ENCODE data around the gene DCLRE1C. TPM values are rescaled to one million over a fixed set of nuclear protein-coding genes. Genes with fewer than 3 reads are reported as not detected.

The DCLRE1C gene
- total and polyA plus RNA-seq, 8 donors, result 1.8 to 7.0 (median 3.4) TPM

GRCh38 chr10:14904864-14905263, 49.0 kb downstream of the DCLRE1C start:
- H3K4me1 ChIP-seq, result no peaks in the 10 kb centered on the region
- TF ChIP-seq, protein P1, sequence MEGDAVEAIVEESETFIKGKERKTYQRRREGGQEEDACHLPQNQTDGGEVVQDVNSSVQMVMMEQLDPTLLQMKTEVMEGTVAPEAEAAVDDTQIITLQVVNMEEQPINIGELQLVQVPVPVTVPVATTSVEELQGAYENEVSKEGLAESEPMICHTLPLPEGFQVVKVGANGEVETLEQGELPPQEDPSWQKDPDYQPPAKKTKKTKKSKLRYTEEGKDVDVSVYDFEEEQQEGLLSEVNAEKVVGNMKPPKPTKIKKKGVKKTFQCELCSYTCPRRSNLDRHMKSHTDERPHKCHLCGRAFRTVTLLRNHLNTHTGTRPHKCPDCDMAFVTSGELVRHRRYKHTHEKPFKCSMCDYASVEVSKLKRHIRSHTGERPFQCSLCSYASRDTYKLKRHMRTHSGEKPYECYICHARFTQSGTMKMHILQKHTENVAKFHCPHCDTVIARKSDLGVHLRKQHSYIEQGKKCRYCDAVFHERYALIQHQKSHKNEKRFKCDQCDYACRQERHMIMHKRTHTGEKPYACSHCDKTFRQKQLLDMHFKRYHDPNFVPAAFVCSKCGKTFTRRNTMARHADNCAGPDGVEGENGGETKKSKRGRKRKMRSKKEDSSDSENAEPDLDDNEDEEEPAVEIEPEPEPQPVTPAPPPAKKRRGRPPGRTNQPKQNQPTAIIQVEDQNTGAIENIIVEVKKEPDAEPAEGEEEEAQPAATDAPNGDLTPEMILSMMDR (IDR thresholded peaks at IDR 0.05), result no peak
- intact Hi-C loops (cut with DNase I), result no loop called here
- H3K27ac ChIP-seq, result no peak overlapping the region
- H3K27me3 ChIP-seq, result no peaks in the 10 kb centered on the region
- FAIRE-seq, result no peak
- no peaks in the 10 kb centered on the region for H3K36me3 ChIP-seq
- no peak overlapping the region for H3K4me3 ChIP-seq
- WGBS, 2 donors, result 97 to 99% methylated on average over 2 of the region's 2 CpGs
- no peak for ATAC-seq
- DNase-seq, result no peak
- no peaks in the 10 kb centered on the region for H3K9me3 ChIP-seq

DNA sequence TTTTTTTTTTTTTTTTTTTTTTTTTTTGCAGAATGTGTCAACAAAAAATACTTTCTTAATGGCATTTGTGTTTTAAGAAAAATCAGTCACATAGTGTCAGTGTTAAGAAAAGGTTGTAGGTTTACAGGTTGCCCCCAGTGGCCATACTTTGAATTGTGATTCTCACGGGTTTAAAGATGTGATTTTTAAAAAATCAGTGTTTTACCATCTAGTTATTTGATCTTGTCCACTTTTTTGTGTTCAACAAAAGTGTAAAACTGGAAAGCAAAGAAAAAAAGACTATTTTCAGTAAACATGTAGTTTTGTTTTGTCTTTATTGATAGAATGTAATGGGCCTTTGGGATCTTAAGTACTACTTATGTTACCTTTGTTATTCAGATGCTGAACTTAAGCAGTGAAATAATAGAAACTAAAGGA, 49.6 kb downstream of the DCLRE1C start:
- 29 to 31% methylated on average over 1 of the region's 1 CpG for WGBS, 2 donors
- Histone ChIP-seq H3K27me3 (no peaks in the 10 kb centered on the region), H3K4me1 (no peaks in the 10 kb centered on the region), H3K9me3 (no peaks in the 10 kb centered on the region), H3K27ac (no peak overlapping the region), H3K4me3 (no peak overlapping the region), H3K36me3 (no peaks in the 10 kb centered on the region)
- ATAC-seq (peak in 3 of 4 donors; percentile 56 to 83 (median 68)), FAIRE-seq (peak; percentile 79), DNase-seq (no peak)
- TF ChIP-seq, protein P1 (IDR thresholded peaks at IDR 0.05), result peak in 3 of 4 donors; percentile 27 to 53 (median 48)
- intact Hi-C loops (cut with DNase I), result no loop called here

DNA sequence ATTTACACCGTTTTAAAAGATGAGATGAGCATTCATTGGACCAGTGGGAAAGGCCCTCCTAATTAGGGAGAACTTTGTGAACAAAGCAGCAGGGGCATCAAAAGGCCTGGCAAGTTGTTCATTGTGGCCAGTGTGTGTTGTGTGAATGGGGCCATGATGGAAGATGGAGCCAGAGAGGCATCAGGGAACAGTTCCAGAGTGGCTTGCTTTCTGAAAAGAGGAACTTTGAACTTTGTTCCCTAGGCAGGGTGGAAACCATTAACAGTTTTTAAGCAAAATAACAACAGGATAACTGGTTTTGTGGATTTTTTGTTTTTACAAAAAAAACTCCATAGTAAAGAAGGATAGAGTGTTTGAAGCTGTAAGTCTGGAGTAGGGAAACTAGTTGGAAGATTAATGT, 62.7 kb downstream of the DCLRE1C start:
- Histone ChIP-seq H3K4me3 (no peak overlapping the region), H3K9me3 (no peaks in the 10 kb centered on the region), H3K36me3 (no peaks in the 10 kb centered on the region), H3K27me3 (no peaks in the 10 kb centered on the region), H3K27ac (no peak overlapping the region), H3K4me1 (no peaks in the 10 kb centered on the region)
- DNase-seq, result no peak
- FAIRE-seq, result no peak
- ATAC-seq, result no peak
- intact Hi-C loops (cut with DNase I), result no loop called here
- WGBS, 2 donors, result 95 to 96% methylated on average over 1 of the region's 1 CpG
- TF ChIP-seq, protein P1 (IDR thresholded peaks at IDR 0.05), result no peak

GRCh38 chr10:14889318-14889717, 64.6 kb downstream of the DCLRE1C start:
- 89 to 90% methylated on average over 2 of the region's 2 CpGs for WGBS, 2 donors
- no peak for ATAC-seq
- Histone ChIP-seq H3K27ac (no peak overlapping the region), H3K27me3 (no peaks in the 10 kb centered on the region), H3K4me3 (no peak overlapping the region), H3K9me3 (no peaks in the 10 kb centered on the region), H3K36me3 (no peaks in the 10 kb centered on the region), H3K4me1 (no peaks in the 10 kb centered on the region)
- no peak for DNase-seq
- intact Hi-C loops (cut with DNase I), result no loop called here
- TF ChIP-seq, protein P1 (IDR thresholded peaks at IDR 0.05), result no peak
- FAIRE-seq, result no peak

DNA sequence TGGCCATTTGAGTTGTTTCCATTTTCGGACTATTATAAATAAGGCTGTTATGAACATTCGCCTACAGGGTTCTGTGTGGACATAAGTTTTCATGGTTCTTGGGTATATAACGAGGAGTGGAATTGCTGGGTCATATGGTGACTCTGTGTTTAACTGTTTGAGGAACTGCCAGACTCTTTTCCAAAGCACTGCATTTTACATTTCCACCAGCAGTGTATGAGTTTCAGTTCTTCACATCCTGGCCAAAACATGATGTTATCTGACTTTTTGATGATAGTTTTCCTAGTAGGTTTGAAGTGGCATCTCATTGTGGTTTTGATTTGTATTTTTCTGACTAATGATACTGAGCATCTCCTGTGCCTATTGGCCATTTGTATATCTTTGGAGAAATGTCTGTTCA, 69.8 kb downstream of the DCLRE1C start:
- ATAC-seq, result no peak
- no peak for FAIRE-seq
- no peak overlapping the region for H3K4me3 ChIP-seq

More for the DNA sequence above, 69.8 kb downstream of the DCLRE1C start:
- TF ChIP-seq, protein P1 (IDR thresholded peaks at IDR 0.05), result no peak
- no peak for DNase-seq
- Histone ChIP-seq H3K4me1 (peaks cover 0 to 10% (median 0%) of the 10 kb centered on the region in 3 donors), H3K36me3 (no peaks in the 10 kb centered on the region), H3K9me3 (no peaks in the 10 kb centered on the region), H3K27ac (no peak overlapping the region), H3K27me3 (no peaks in the 10 kb centered on the region)
- intact Hi-C loops (cut with DNase I), result no loop called here
- 93 to 97% methylated on average over 3 of the region's 3 CpGs for WGBS, 2 donors

All from pancreas (tissue), 10 donors.